Cardiac fibroblast (primary cell): Measurements from ENCODE around the gene MBD2.

Experiments
- DNase-seq, 2 donors: peaks; one replicate each; pipeline versions ENCODE4 v3.0.0 to v3.0.0-alpha.2; 2010; ENCODE audit warnings: low read depth in 2 of 2
- H3K4me3 ChIP-seq, 2 donors: replicated peaks in 1 of 2; 1 replicate in 1 of 2; 2 replicates in 1 of 2; pipeline ENCODE4 v1.5.1; 2011; ENCODE audit warnings: low read depth in 2 of 2, low read length in 2 of 2, mild to moderate bottlenecking in 2 of 2, moderate library complexity in 1 of 2
- CTCF ChIP-seq: IDR thresholded peaks from one replicate; pipeline ENCODE4 v1.5.1; 2011; ENCODE audit warnings: low read depth, mild to moderate bottlenecking, low read length, inconsistent platforms

MBD2 gene

GRCh38 chr18:54169431-54170403 lies 54.8 kb downstream of the MBD2 start:
- no peak overlapping the region for H3K4me3 ChIP-seq
- DNase-seq: peak in 1 of 2 donors; percentile 44
- TF ChIP-seq CTCF: no peak

DNA sequence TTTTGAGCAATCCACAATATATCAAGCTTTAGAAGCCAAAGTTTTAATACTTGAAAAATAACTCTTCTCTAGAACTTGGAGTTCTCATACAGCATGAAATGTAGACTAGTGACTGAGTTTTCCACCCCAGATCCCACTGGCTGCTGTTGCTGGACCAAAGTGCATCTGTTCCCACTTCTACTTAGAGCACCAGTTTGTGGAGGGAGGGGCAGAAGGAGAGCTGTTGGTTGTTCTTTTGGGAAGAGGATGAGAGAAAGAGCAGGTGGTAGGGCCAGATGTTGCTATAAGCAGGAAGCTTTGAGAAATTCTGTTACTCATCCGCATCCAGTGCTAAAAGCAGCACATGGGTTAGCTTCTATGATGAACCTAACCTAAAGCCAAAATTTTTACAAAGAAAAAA lies 59.0 kb downstream of the MBD2 start:
- no peak for TF ChIP-seq CTCF
- H3K4me3 ChIP-seq: no peak overlapping the region
- DNase-seq: no peak

GRCh38 chr18:54163453-54163852 lies 61.0 kb downstream of the MBD2 start:
- no peak overlapping the region for H3K4me3 ChIP-seq
- no peak for DNase-seq
- no peak for TF ChIP-seq CTCF

GRCh38 chr18:54162431-54162830 lies 62.0 kb downstream of the MBD2 start:
- DNase-seq: peak; percentile 62 to 86
- H3K4me3 ChIP-seq: no peak overlapping the region
- no peak for TF ChIP-seq CTCF

- H3K4me3 ChIP-seq: no peak overlapping the region
- TF ChIP-seq CTCF: no peak
- DNase-seq: no peak
These were observed 63.2 kb downstream of the MBD2 start for GRCh38 chr18:54161267-54161666.

- H3K4me3 ChIP-seq: no peak overlapping the region
- no peak for TF ChIP-seq CTCF
- DNase-seq: peak in 1 of 2 donors; percentile 16
These were observed 64.6 kb downstream of the MBD2 start for GRCh38 chr18:54159906-54160305.
